Measurements from ENCODE around the gene RAPGEF1. TPM values are rescaled to one million over a fixed set of nuclear protein-coding genes. Genes with fewer than 3 reads are reported as not detected.

RAPGEF1 gene
- polyA plus RNA-seq (2013, experiment 1 of 2): 39.1 TPM
- 36.6 TPM for polyA plus RNA-seq (2013, experiment 2 of 2)

GRCh38 chr9:131739959-131740648 lies at the start of gene RAPGEF1:
Gene RAPGEF1, minus strand, starts transcription at chr9:131740076. Its CDS starts 246 bp downstream, at chr9:131739830.
- peak within 1 kb of the TSS; percentile 82 for H3K4me3 ChIP-seq (ENCODE audit: low read length)
- H3K4me1 ChIP-seq (ENCODE audit: insufficient read depth, low read length): peaks cover 7% of the 10 kb centered on the region; the same call in 1 of the 2 replicates
- 9% methylated on average over 69 of the region's 69 CpGs for WGBS
- H3K9ac ChIP-seq (ENCODE audit: low read depth, low read length): peak within 1 kb of the TSS; percentile 79
- no peaks in the 10 kb centered on the region for H3K9me3 ChIP-seq (ENCODE audit: insufficient read depth, low read depth, low read length)
- H3K27ac ChIP-seq (ENCODE audit: low read depth, low read length): no peak within 1 kb of the TSS
- no peaks in the 10 kb centered on the region for H3K27me3 ChIP-seq (ENCODE audit: insufficient read depth, low read length)
- H3K36me3 ChIP-seq (ENCODE audit: insufficient read depth, low read length): no peaks in the 10 kb centered on the region

DNA sequence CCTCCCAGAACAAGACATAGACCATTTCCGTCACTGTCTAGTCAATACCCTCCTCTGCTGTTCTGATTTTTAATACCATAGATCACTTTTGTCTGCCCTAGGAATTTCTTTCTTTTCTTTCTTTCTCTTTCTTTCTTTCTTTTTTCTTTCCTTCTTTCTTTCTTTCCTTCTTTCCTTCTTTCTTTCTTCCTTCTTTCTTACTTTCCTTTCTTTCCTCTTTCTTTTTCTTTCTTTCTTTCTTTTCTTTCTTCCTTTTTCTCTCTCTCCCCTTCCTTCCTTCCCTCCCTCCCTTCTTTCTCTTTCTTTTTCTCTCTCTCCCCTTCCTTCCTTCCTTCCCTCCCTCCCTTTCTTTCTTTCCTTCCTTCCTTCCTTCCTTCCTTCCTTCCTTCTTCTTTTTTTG lies 49.0 kb upstream of the RAPGEF1 start:
- WGBS: 89% methylated on average over 1 of the region's 1 CpG
- no peaks in the 10 kb centered on the region for H3K27me3 ChIP-seq (ENCODE audit: insufficient read depth, low read length)
- no peak overlapping the region for H3K4me3 ChIP-seq (ENCODE audit: low read length)
- H3K27ac ChIP-seq (ENCODE audit: low read depth, low read length): no peak overlapping the region
- H3K4me1 ChIP-seq (ENCODE audit: insufficient read depth, low read length): no peaks in the 10 kb centered on the region; the same call in 1 of the 2 replicates
- no peaks in the 10 kb centered on the region for H3K36me3 ChIP-seq (ENCODE audit: insufficient read depth, low read length)
- H3K9me3 ChIP-seq (ENCODE audit: insufficient read depth, low read depth, low read length): no peaks in the 10 kb centered on the region
- no peak overlapping the region for H3K9ac ChIP-seq (ENCODE audit: low read depth, low read length)

- Histone ChIP-seq H3K9me3 (ENCODE audit: insufficient read depth, low read depth, low read length) (no peaks in the 10 kb centered on the region), H3K4me1 (ENCODE audit: insufficient read depth, low read length) (no peaks in the 10 kb centered on the region; the same call in 1 of the 2 replicates), H3K36me3 (ENCODE audit: insufficient read depth, low read length) (no peaks in the 10 kb centered on the region), H3K9ac (ENCODE audit: low read depth, low read length) (no peak overlapping the region), H3K27ac (ENCODE audit: low read depth, low read length) (no peak overlapping the region), H3K27me3 (ENCODE audit: insufficient read depth, low read length) (no peaks in the 10 kb centered on the region), H3K4me3 (ENCODE audit: low read length) (no peak overlapping the region)
- 86% methylated on average over 9 of the region's 9 CpGs for WGBS
Measured at GRCh38 chr9:131787838-131788237, 48.0 kb upstream of the RAPGEF1 start.

DNA sequence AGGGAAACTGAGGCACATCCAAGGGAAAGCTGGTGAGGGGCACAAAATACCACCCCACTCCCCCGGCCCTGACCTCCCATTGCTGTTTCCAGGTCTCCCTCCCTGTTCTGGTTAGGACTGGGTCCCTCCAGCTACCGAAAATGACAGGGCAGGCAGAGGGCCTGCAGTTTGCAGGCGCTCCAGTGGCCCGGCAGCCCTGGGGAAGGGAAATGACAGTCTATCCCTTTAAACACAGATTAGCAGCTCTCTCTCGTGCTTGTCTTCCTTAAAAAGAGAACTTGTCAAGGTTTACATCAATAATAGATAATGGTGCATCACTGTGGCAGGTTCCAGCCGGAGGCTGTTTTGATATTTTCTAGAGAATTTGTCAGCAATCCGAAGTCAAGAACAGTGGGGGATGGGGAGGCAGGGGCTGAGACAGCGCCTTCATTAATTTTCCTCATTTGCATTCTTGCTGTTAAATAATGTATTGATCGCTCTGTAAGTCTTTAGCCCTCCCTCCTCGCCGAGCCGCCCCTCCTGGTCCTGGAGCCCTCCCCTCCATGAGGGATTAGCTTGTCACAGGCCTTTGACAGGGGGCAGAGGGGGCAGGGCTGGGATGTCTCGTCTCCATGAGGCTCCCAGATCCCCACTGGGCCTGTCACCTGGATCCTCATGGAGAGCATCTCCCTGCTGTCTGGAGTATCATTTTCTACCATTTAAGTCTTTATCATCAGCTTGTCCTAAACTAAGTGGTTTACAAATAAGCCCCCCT lies 45.0 kb upstream of the RAPGEF1 start:
- no peak overlapping the region for H3K9ac ChIP-seq (ENCODE audit: low read depth, low read length)
- H3K4me1 ChIP-seq (ENCODE audit: insufficient read depth, low read length): no peaks in the 10 kb centered on the region; the same call in 1 of the 2 replicates
- no peaks in the 10 kb centered on the region for H3K36me3 ChIP-seq (ENCODE audit: insufficient read depth, low read length)
- whole genome bisulfite sequencing: 84% methylated on average over 13 of the region's 13 CpGs
- H3K4me3 ChIP-seq (ENCODE audit: low read length): no peak overlapping the region
- H3K27me3 ChIP-seq (ENCODE audit: insufficient read depth, low read length): no peaks in the 10 kb centered on the region
- no peak overlapping the region for H3K27ac ChIP-seq (ENCODE audit: low read depth, low read length)
- no peaks in the 10 kb centered on the region for H3K9me3 ChIP-seq (ENCODE audit: insufficient read depth, low read depth, low read length)

GRCh38 chr9:131781069-131781468 lies 41.2 kb upstream of the RAPGEF1 start:
- Histone ChIP-seq H3K9ac (ENCODE audit: low read depth, low read length) (no peak overlapping the region), H3K36me3 (ENCODE audit: insufficient read depth, low read length) (no peaks in the 10 kb centered on the region), H3K27ac (ENCODE audit: low read depth, low read length) (no peak overlapping the region), H3K27me3 (ENCODE audit: insufficient read depth, low read length) (no peaks in the 10 kb centered on the region), H3K9me3 (ENCODE audit: insufficient read depth, low read depth, low read length) (no peaks in the 10 kb centered on the region), H3K4me1 (ENCODE audit: insufficient read depth, low read length) (no peaks in the 10 kb centered on the region), H3K4me3 (ENCODE audit: low read length) (no peak overlapping the region)
- WGBS: 71% methylated on average over 3 of the region's 3 CpGs

GRCh38 chr9:131776473-131776872 lies 36.6 kb upstream of the RAPGEF1 start:
- Histone ChIP-seq H3K9me3 (ENCODE audit: insufficient read depth, low read depth, low read length) (no peaks in the 10 kb centered on the region), H3K27ac (ENCODE audit: low read depth, low read length) (no peak overlapping the region), H3K4me3 (ENCODE audit: low read length) (no peak overlapping the region), H3K36me3 (ENCODE audit: insufficient read depth, low read length) (no peaks in the 10 kb centered on the region), H3K4me1 (ENCODE audit: insufficient read depth, low read length) (no peaks in the 10 kb centered on the region), H3K27me3 (ENCODE audit: insufficient read depth, low read length) (no peaks in the 10 kb centered on the region), H3K9ac (ENCODE audit: low read depth, low read length) (no peak overlapping the region)
- 26% methylated on average over 7 of the region's 7 CpGs for WGBS

DNA sequence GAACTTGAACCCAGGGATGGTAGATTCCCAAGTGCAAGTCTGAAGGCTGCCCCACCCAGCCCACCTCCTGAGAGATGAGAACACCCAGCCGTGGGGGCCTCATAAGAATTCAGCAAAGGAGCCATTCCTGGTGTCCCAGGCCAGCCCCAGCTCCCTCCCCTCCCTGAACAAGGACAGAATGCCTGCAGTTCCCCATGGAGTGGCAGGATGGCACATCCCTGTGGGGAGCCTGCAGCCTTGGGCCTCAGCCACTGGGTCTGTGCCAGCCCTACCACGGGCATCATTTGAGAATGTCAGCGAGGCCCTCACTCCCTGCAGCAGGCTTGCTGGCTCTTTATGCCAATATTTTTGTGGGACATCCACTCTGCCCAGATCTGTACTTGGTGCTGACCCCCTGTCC lies 36.2 kb upstream of the RAPGEF1 start:
- 39% methylated on average over 3 of the region's 3 CpGs for WGBS
- Histone ChIP-seq H3K36me3 (ENCODE audit: insufficient read depth, low read length) (no peaks in the 10 kb centered on the region), H3K27me3 (ENCODE audit: insufficient read depth, low read length) (no peaks in the 10 kb centered on the region), H3K4me3 (ENCODE audit: low read length) (no peak overlapping the region), H3K4me1 (ENCODE audit: insufficient read depth, low read length) (no peaks in the 10 kb centered on the region), H3K9ac (ENCODE audit: low read depth, low read length) (no peak overlapping the region), H3K27ac (ENCODE audit: low read depth, low read length) (no peak overlapping the region), H3K9me3 (ENCODE audit: insufficient read depth, low read depth, low read length) (no peaks in the 10 kb centered on the region)

DNA sequence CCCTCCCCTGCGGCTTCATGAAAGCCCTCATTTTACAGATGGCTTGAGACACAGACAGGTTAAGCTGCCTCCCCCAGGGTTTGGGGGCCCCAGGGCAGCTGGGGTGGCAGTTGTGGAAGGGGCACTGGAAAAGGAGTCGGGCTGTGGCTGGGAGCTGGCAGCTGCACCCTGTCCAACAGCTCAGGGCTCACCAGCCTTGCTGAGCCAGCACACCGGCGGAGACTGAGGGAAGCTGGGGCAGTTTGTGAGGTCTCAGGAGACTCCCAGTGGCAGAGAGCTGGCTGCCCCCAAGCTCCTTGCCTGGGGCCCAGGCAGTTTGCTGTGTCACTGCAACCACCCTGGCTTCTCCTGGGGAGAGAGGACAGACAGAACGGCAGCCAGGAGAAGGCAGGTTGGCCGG lies 34.8 kb upstream of the RAPGEF1 start:
- H3K27ac ChIP-seq (ENCODE audit: low read depth, low read length): no peak overlapping the region
- 86% methylated on average over 6 of the region's 6 CpGs for WGBS
- no peaks in the 10 kb centered on the region for H3K36me3 ChIP-seq (ENCODE audit: insufficient read depth, low read length)
- no peak overlapping the region for H3K9ac ChIP-seq (ENCODE audit: low read depth, low read length)
- no peaks in the 10 kb centered on the region for H3K4me1 ChIP-seq (ENCODE audit: insufficient read depth, low read length)
- no peaks in the 10 kb centered on the region for H3K27me3 ChIP-seq (ENCODE audit: insufficient read depth, low read length)
- H3K9me3 ChIP-seq (ENCODE audit: insufficient read depth, low read depth, low read length): no peaks in the 10 kb centered on the region
- H3K4me3 ChIP-seq (ENCODE audit: low read length): no peak overlapping the region

DNA sequence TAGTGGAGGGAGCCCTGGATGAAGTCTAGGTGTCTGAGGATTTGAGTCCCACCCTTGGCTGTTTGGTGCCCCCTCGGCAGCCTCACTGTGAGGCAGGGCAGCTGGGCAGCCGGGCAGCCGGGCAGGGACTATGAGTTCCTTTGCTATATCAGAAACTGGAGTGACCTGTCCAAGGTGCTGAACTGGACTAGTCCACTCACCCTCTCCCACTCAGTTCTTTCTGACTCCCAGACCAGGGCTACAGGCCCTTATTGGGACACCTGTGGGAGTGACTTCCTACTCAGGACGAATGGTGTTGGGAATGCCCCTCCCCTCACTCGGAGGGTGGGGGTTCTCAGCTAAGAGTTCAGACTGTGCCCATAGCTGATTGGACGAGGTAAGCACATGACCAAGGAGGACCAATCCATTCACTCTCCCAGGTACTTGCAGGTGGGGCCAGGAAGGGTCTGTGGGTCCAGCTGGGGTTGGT lies 34.1 kb upstream of the RAPGEF1 start:
- WGBS: 37% methylated on average over 5 of the region's 6 CpGs
- H3K36me3 ChIP-seq (ENCODE audit: insufficient read depth, low read length): no peaks in the 10 kb centered on the region
- H3K27me3 ChIP-seq (ENCODE audit: insufficient read depth, low read length): no peaks in the 10 kb centered on the region
- H3K9me3 ChIP-seq (ENCODE audit: insufficient read depth, low read depth, low read length): no peaks in the 10 kb centered on the region
- H3K9ac ChIP-seq (ENCODE audit: low read depth, low read length): no peak overlapping the region
- no peaks in the 10 kb centered on the region for H3K4me1 ChIP-seq (ENCODE audit: insufficient read depth, low read length)
- H3K4me3 ChIP-seq (ENCODE audit: low read length): no peak overlapping the region
- no peak overlapping the region for H3K27ac ChIP-seq (ENCODE audit: low read depth, low read length)

DNA sequence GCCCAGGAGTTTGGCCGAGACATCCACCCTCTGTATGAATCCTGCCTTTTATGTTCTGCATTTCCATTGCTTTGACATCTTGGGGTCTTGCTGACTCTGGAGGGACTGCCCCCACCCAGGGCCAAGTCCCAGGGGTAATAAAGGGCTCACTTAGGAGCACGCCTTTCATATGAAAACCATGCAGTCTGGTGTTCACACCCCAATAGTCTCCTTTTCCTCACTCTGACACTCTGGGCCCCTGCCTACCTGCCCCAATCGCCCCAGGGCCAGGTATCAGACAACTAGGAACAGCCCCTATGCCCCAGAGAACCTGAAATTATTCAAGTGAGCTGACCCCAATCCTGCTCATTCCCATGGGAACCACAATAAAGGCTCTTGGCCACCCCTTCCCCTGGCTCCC lies 33.1 kb upstream of the RAPGEF1 start:
- no peaks in the 10 kb centered on the region for H3K27me3 ChIP-seq (ENCODE audit: insufficient read depth, low read length)
- no peak overlapping the region for H3K4me3 ChIP-seq (ENCODE audit: low read length)
- no peak overlapping the region for H3K27ac ChIP-seq (ENCODE audit: low read depth, low read length)
- H3K4me1 ChIP-seq (ENCODE audit: insufficient read depth, low read length): no peaks in the 10 kb centered on the region
- H3K9ac ChIP-seq (ENCODE audit: low read depth, low read length): no peak overlapping the region
- WGBS: 86% methylated on average over 3 of the region's 3 CpGs
- no peaks in the 10 kb centered on the region for H3K36me3 ChIP-seq (ENCODE audit: insufficient read depth, low read length)
- H3K9me3 ChIP-seq (ENCODE audit: insufficient read depth, low read depth, low read length): no peaks in the 10 kb centered on the region

GRCh38 chr9:131771646-131772045 lies 31.8 kb upstream of the RAPGEF1 start:
- Histone ChIP-seq H3K36me3 (ENCODE audit: insufficient read depth, low read length) (no peaks in the 10 kb centered on the region), H3K27me3 (ENCODE audit: insufficient read depth, low read length) (no peaks in the 10 kb centered on the region), H3K4me1 (ENCODE audit: insufficient read depth, low read length) (no peaks in the 10 kb centered on the region), H3K9ac (ENCODE audit: low read depth, low read length) (no peak overlapping the region), H3K27ac (ENCODE audit: low read depth, low read length) (no peak overlapping the region), H3K4me3 (ENCODE audit: low read length) (no peak overlapping the region), H3K9me3 (ENCODE audit: insufficient read depth, low read depth, low read length) (no peaks in the 10 kb centered on the region)
- WGBS: 87% methylated on average over 3 of the region's 3 CpGs

Data from HUES64 (cell line).